Activated CD4-positive, alpha-beta memory T cell treated with anti-CD3 and anti-CD28 coated beads, Interleukin-2, amount 10 ng/mL, durations not matched to agents 7 days and 5 days (primary cell): ENCODE data around the gene SYNE1. TPM values are rescaled to one million over a fixed set of nuclear protein-coding genes. Genes with fewer than 3 reads are reported as not detected.

Source experiments
- total RNA-seq, 2 experiments: library from RNA; stranded (reverse); gene quantifications; one replicate each; pipeline ENCODE4 v1.2.3, GENCODE V29; 2021

The SYNE1 gene
- total RNA-seq, 2 experiments from 2014 or later, result 85.5 to 86.8 TPM

Other genes starting within 250 kb of the SYNE1 start
- gene MYCT1, start 60.5 kb upstream of the SYNE1 start, total RNA-seq, result not detected
- gene VIP, start 113.4 kb upstream of the SYNE1 start, total RNA-seq, result not detected